Measurements from ENCODE around the gene KRT79.

DNA sequence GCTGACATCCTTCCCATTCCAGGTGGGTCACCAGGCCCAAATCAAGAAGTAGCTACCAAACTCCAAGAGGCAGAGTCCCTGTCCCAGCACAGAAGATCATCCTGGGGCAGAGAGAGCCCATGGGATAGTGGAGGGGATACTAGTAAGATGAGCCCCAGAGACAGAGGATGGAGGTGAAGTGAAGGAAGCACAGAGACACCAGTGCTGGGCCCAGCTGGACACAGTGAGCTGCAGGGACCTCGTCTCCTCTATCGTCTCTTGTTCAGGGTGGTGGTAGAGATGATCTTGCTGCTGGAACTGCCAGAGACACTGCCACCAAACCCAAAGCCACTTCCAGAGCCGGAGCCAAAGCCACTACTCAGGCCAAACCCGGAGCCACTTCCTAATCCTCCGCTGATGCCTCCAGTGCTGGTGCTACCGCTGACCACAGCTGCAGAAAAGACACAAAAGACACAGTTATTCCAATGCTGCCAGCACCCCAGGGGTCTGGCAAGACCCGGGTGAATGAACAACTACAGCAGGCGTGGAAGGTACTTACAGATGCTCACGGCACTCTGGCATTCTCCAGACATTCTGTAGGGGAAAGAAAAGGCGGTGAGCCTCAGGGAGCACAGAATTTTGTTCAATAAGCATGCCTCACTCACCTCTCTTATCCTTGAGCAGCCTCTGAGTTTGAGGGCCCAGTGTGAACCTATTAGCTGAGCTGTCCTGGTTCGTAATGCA, 27.1 kb downstream of the KRT79 start:
- TF ChIP-seq, protein P1, sequence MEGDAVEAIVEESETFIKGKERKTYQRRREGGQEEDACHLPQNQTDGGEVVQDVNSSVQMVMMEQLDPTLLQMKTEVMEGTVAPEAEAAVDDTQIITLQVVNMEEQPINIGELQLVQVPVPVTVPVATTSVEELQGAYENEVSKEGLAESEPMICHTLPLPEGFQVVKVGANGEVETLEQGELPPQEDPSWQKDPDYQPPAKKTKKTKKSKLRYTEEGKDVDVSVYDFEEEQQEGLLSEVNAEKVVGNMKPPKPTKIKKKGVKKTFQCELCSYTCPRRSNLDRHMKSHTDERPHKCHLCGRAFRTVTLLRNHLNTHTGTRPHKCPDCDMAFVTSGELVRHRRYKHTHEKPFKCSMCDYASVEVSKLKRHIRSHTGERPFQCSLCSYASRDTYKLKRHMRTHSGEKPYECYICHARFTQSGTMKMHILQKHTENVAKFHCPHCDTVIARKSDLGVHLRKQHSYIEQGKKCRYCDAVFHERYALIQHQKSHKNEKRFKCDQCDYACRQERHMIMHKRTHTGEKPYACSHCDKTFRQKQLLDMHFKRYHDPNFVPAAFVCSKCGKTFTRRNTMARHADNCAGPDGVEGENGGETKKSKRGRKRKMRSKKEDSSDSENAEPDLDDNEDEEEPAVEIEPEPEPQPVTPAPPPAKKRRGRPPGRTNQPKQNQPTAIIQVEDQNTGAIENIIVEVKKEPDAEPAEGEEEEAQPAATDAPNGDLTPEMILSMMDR (IDR thresholded peaks at IDR 0.05), result no peak
- TF ChIP-seq POLR2A (IDR thresholded peaks at IDR 0.05), result no peak
